ENCODE data around the gene COA5.

COA5 gene

GRCh38 chr2:98571796-98572195, 36.5 kb downstream of the COA5 start:
- DNase-seq (ENCODE audit: low read depth in 2 of 2), result no peak

- no peak for DNase-seq (ENCODE audit: low read depth in 2 of 2)
Observed at GRCh38 chr2:98571121-98571701, 37.1 kb downstream of the COA5 start.

- DNase-seq (ENCODE audit: low read depth in 2 of 2), result no peak
Observed at GRCh38 chr2:98570356-98570755, 38.0 kb downstream of the COA5 start.

- no peak for DNase-seq (ENCODE audit: low read depth in 2 of 2)
Observed at GRCh38 chr2:98569915-98570314, 38.4 kb downstream of the COA5 start.

- peak; percentile 30 to 48 for DNase-seq (ENCODE audit: low read depth in 2 of 2)
Observed at GRCh38 chr2:98569197-98569793, 39.0 kb downstream of the COA5 start.

GRCh38 chr2:98568161-98568956, 40.0 kb downstream of the COA5 start:
- no peak for DNase-seq (ENCODE audit: low read depth in 2 of 2)

- DNase-seq (ENCODE audit: low read depth in 2 of 2), result no peak
Observed at GRCh38 chr2:98565941-98566340, 42.4 kb downstream of the COA5 start.

- no peak for DNase-seq (ENCODE audit: low read depth in 2 of 2)
Observed at GRCh38 chr2:98565286-98565860, 42.9 kb downstream of the COA5 start.

- no peak for DNase-seq (ENCODE audit: low read depth in 2 of 2)
Observed at GRCh38 chr2:98564541-98565132, 43.7 kb downstream of the COA5 start.

- DNase-seq (ENCODE audit: low read depth in 2 of 2), result no peak
Observed at GRCh38 chr2:98563394-98563793, 44.9 kb downstream of the COA5 start.

GRCh38 chr2:98561902-98562695, 46.2 kb downstream of the COA5 start:
- no peak for DNase-seq (ENCODE audit: low read depth in 2 of 2)

GRCh38 chr2:98561018-98561417, 47.3 kb downstream of the COA5 start:
- no peak for DNase-seq (ENCODE audit: low read depth in 2 of 2)

GRCh38 chr2:98560256-98560771, 48.0 kb downstream of the COA5 start:
- DNase-seq (ENCODE audit: low read depth in 2 of 2), result no peak

GRCh38 chr2:98559581-98559980, 48.7 kb downstream of the COA5 start:
- DNase-seq (ENCODE audit: low read depth in 2 of 2), result no peak

- no peak for DNase-seq (ENCODE audit: low read depth in 2 of 2)
Observed at GRCh38 chr2:98558852-98559530, 49.3 kb downstream of the COA5 start.

- DNase-seq (ENCODE audit: low read depth in 2 of 2), result no peak
Observed at GRCh38 chr2:98556344-98557033, 51.8 kb downstream of the COA5 start.

GRCh38 chr2:98555696-98556095, 52.6 kb downstream of the COA5 start:
- no peak for DNase-seq (ENCODE audit: low read depth in 2 of 2)

- no peak for DNase-seq (ENCODE audit: low read depth in 2 of 2)
Observed at GRCh38 chr2:98554116-98554861, 54.0 kb downstream of the COA5 start.

- DNase-seq (ENCODE audit: low read depth in 2 of 2), result no peak
Observed at GRCh38 chr2:98552499-98553179, 55.7 kb downstream of the COA5 start.

Data from activated CD8-positive, alpha-beta memory T cell treated with anti-CD3 and anti-CD28 coated beads for 4 hours (primary cell).